GM19438 (cell line): ENCODE data around the gene RGS12.
A peak's percentile ranks its signal among the peaks of the same experiment; 100 is the strongest.
"Not testable (repeated sequence)": the region's sequence is repeated elsewhere in the genome, so short reads cannot be mapped to it uniquely, and the experiment has no call there.

Experiments used
- ATAC-seq: cut with Tn5 transposase; IDR thresholded peaks from one replicate; pipeline ENCODE4 v1.9.1; 2021; ENCODE audit warnings: low read depth; ENCODE audit not compliant: unreplicated experiment

The RGS12 gene

GRCh38 chr4:3295837-3296624 lies 3.2 kb downstream of the RGS12 start:
- no peak for ATAC-seq

DNA sequence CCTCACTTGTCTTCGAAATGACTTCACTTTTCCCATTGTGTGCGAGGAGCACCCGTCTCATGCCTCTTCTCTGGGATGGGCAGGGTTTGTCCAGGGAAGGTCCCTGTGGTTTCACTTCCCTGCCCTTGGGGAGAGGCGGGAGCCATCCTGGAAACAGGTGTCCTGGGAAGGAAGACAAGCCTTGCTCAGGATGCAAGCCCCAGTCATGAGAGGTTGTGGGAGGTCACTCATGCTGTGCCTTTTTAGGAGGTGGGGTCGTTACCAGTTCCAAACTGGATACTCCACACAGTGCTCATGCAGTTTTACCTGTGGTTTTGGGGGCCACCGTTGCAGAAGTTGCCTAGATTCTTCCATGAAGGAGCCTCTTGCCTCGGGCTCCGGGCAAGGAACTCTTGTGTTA lies 3.8 kb downstream of the RGS12 start:
- no peak for ATAC-seq

- no peak for ATAC-seq
Measured at GRCh38 chr4:3297066-3297859, 4.4 kb downstream of the RGS12 start.

DNA sequence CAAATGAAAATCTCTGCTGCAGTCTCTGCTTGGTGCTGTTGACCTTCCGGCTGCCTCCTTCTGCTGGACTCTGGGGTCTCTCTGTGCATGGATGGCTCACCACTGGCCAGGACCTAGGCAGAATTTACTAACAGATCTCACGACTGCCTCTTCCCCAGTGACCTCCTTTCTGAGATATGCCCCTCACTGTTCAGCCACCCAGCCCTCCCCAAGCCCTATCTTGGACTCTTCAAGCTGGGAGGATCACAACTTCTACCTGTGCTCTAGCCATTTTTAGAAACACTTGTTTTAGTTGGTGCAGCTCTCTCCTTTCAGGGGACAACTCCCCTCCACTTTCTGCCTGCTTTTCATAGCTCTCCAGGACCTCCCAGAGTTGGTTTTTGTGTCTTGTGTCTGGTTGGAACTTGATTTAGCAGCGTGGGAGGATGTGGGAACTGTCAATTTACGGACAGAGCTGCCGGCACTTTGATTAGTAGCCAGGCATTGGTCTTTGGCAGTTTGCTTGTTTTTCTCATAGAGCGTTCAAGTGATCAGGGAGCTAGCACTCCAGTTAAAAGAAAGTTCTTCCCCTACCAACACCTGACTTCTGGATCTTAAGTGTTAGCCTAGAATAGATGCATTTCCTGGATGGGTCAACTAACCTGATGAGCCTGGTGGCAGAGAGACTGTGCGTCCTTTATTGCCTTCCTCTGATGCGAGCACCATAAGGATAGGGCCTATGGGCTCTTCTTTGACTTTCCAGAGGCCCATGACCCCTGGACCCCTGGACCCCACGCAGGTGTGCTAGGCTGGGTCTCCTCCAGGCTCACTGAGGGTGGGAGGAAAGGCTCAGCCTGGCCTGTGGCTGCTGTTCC lies 6.5 kb downstream of the RGS12 start:
- ATAC-seq = no peak

DNA sequence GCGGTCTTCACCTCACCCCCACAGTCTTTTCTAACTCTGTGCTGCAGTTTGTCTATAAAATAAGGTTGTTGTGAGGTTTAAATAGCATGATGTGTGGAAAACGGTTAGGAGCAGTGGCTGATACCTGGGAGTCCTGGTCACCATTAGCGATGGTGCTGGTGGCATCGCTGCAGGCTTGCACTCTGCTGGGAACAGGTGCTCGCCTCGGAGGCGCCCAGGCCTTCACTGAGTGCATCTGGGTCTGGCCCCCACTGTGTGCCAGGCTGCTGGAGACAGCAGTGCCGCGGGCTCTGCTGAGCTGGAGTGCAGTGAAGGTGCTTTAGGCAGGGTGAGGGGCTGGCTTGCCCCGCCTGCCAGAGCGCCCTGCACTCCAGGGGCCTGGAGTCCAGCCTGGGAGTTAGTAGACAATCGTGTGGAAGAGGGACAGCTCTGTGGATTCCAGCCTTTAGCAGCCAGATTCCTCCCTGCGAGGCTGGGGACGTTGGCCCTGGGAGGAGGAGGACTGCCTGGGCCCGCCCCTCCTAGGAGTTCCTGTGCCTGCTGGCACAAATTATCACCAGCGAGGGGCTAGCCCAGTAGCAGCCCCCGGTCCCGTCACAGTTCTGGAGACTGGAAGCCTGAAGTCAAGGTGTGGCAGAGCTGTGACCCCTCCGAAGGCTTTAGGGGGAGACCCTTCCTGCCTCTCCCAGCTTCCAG lies 7.3 kb downstream of the RGS12 start:
- ATAC-seq = no peak

GRCh38 chr4:3300882-3301281 lies 8.1 kb downstream of the RGS12 start:
- not testable (repeated sequence) for ATAC-seq

- ATAC-seq = no peak
Measured at GRCh38 chr4:3301450-3302172, 8.8 kb downstream of the RGS12 start.

DNA sequence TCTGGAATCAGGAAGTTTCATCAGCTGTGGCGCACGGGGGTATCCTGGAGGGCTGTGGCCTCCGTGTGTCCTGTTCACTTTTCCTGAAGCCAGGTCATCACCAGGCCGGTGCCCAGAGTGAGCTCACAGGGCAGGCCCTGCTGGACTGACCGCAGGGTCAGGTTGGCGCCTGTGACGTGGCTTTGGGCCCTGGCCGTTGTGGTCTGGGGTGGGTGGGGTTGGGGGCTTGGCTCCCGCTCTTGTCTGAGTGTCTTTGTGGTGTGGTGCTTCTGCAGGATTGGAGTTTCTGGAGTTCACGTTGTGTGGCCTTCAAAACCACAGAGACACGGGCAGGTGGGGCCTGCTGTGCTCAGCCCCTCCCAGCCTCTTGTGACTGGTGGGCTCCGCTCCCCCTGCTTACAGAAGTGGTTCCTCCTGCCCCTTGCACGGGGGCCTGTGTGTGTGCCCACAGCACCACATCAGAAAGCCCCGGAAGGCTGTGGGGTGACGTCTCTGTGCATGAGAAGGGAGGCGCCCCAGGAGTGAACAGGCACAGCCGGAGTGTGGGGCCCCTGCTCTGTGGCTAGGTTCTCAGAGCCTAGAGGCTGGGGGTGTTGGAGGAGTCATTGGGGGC lies 9.5 kb downstream of the RGS12 start:
- ATAC-seq = peak; percentile 53

DNA sequence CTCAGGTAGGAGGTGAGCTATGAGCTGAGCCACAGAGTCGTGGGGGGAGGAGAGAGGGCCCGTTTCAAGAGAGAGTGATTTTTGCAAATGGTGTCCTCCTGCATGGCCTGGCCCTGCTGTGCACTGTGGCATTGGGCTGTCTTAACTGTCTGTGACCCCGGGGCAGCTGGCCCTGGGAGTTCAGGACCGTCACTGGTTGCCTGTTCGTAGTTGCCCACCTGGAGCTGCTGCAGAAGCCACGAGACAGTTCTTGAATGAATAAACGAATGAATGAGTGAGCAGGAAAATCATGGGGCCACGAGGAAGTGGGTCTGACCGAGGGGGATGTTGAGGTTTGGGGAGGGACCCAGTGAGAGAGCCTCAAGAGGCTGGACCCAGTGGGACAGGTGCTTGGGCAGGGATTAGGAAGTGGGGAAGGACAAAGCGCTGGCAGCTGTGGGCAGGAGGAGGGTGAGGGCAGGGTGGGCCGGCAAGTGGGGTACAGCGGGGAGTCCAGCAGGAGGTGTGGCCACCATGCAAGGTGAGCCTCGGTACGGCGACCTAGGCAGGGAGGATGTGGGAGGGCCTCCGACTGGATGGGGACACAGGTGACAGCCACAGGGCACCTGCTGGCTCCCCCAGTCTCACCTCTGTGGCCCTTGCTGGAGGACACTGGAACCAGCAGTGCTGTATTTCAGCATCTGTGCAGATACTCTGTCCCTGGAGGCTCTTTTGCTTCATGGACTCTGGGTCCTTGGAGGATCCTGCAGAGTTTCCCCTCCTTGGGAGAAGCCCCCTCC lies 10.2 kb downstream of the RGS12 start:
- no peak for ATAC-seq

- no peak for ATAC-seq
Measured at GRCh38 chr4:3303565-3303824, 10.7 kb downstream of the RGS12 start.

- ATAC-seq = no peak
Measured at GRCh38 chr4:3303923-3304710, 11.3 kb downstream of the RGS12 start.

DNA sequence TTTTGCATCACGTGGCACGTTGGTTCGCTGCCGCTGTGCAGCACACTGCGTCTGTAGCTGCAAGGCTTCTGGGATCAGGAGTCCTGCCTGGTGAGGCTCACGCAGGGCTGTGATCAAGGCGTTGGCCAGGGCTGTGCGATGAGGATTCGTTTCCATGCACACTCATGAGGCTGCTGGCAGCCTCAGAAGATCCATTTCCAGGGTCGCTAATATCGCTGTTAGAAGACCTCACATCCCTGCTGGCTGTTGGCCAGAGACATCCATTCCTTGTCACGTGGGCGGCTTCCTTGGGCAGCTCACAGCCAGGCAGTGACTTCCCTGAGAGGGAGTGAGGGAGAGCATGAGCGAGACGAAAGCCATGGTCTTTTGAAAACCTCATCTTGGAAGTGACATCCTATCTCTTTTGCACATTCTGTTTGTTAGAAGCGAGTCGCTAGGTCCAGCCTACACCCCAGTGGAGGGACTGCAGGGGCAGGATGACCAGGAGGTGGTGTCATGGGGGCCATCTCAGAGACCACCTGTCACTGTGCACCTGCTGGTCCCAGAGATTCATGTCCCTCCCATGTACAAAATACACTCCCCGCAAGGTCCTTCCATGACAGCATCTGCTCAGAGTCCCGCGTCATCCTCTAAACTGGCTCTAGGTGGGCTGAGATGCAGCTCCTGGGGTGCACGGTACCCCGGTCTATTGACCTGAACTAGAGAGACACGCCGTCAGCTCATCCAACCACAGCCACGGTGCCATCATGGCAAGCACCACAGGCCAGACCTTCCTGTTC lies 12.2 kb downstream of the RGS12 start:
- ATAC-seq = no peak

DNA sequence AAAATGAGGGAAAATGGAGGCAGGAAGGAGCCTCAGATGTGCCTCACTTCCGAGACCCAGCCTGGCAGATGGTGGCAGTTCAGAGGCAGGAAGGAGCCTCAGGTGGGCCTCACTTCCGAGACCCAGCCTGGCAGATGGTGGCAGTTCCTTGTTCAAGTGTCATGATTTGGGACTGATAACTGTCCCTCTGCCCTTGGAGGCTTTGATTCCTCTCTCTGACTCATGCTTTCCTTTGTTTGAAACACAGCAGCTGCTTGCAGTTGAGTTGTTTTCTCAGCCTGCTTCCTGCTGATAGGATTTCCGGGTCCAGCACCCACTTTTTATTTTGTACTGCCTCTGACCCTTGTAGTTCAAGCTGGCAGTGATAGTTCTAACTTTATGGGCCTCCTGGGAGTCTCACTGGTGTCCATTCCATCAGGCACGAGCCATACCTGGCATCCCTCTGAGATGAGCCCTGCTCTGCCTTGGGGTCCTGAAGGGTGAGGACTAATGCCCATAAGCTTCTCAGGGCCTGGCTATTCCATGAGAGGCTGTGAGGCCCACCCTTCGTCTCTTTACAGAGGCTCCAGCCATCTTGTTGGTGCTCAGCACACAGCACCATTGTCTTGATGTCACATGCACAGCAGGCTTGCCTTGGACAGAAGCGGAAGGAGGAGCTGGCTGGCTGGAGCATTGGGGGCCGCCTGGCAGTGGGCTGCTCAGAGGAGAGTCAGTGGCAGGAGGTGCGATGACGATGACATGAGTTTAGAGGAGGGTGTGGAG lies 13.0 kb downstream of the RGS12 start:
- ATAC-seq = no peak

- ATAC-seq = no peak
Measured at GRCh38 chr4:3306450-3306849, 13.6 kb downstream of the RGS12 start.

DNA sequence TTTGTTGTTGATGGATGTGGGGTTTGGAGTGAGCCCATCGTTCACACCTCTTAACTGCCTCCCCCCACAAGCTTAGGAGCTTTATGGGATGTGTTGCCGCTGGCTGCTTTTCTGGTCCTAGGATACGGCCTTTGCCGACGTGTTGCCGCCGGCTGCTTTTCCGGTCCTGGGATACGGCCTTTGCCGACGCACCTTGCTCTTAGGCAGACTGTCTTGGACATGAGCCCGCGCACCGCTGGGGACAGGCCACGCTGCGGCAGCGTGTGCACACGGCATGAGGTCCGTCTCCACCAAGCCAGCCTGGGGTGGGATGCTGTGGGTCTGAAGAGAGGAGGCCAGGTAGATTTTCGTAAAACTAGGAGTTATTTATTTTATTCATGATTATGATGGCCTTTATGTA lies 14.2 kb downstream of the RGS12 start:
- ATAC-seq = no peak

- no peak for ATAC-seq
Measured at GRCh38 chr4:3307486-3307885, 14.7 kb downstream of the RGS12 start.
